Lower lobe of right lung (tissue), 2 donors: ENCODE data around the gene NNMT. TPM values are rescaled to one million over a fixed set of nuclear protein-coding genes. Genes with fewer than 3 reads are reported as not detected.

ENCODE experiments used
- ATAC-seq, 2 donors: fragments of 200-7000 bp; cut with Tn5 transposase; one replicate each; pipeline ENCODE4 v1.9.1; 2020 to 2022; ENCODE audit warnings: mild to moderate bottlenecking in 2 of 2, moderate library complexity in 2 of 2
- DNase-seq: peaks from one replicate; pipeline ENCODE4 v3.0.0-alpha.2; 2020
- H3K27ac ChIP-seq: fragments of 200-600 bp; one replicate; pipeline ENCODE4 v1.8.0; 2022
- H3K27me3 ChIP-seq: fragments of 200-600 bp; one replicate; pipeline ENCODE4 v1.8.0; 2022; ENCODE audit warnings: low read depth
- H3K36me3 ChIP-seq: fragments of 200-600 bp; one replicate; pipeline ENCODE4 v1.8.0; 2022; ENCODE audit warnings: mild to moderate bottlenecking
- H3K4me1 ChIP-seq: fragments of 200-600 bp; one replicate; pipeline ENCODE4 v1.8.0; 2022
- H3K4me3 ChIP-seq: fragments of 200-600 bp; one replicate; pipeline ENCODE4 v1.8.0; 2022; ENCODE audit warnings: mild to moderate bottlenecking
- H3K9me3 ChIP-seq: fragments of 200-600 bp; one replicate; pipeline ENCODE4 v1.8.0; 2022
- CTCF ChIP-seq: fragments of 200-600 bp; IDR thresholded peaks from one replicate; pipeline ENCODE4 v1.8.0; 2022; ENCODE audit warnings: antibody characterized with exemption, mild to moderate bottlenecking
- intact Hi-C: fragments of 100-400 bp; cut with DNase I; formaldehyde crosslinking; loops from one replicate; pipeline ENCODE4 v1.11.0; 2022
- total RNA-seq: library from RNA; stranded (reverse); fragmentation: NEBNext Ultra II Directional; extraction: Animal tissue kit (Norgen Biotek cat#: 25700); gene quantifications from one replicate; pipeline ENCODE4 v1.2.1, GENCODE V29; 2021
- donor health status: DM: no; HTN: yes; CAD: no; lungs with severe emphysema.

Gene NNMT
- total RNA-seq, 1 donor from 2014 or later: 162 TPM

GRCh38 chr11:114275280-114275679 lies 20.9 kb upstream of the NNMT start:
- intact Hi-C loops: no loop called here
- DNase-seq (no peak), ATAC-seq (no peak)
- Histone ChIP-seq H3K27ac (no peak overlapping the region), H3K4me3 (no peak overlapping the region), H3K36me3 (no peaks in the 10 kb centered on the region), H3K4me1 (peaks cover 6% of the 10 kb centered on the region), H3K9me3 (no peaks in the 10 kb centered on the region), H3K27me3 (no peaks in the 10 kb centered on the region)
- TF ChIP-seq CTCF: no peak

DNA sequence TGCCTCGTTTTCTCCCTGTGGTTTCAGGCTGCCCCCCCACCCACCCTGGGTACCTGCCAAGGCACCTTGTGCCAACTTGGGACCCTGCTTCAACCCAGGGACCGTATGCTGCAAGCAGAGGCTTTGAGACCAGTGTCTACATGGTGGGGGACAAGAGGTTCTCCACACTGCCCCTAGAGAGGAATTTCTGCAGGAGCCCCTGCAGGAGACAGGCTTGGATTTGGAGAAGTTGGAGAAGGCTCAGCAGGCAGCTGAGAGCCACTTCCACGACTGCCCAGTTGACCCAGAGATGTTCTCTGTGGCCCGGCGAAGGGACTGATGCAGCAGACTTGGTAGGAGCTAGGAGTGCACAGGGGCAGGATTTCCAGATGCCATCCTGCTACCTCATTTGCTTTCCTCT lies 20.1 kb upstream of the NNMT start:
- DNase-seq: no peak
- TF ChIP-seq CTCF: no peak
- Histone ChIP-seq H3K9me3 (no peaks in the 10 kb centered on the region), H3K27me3 (no peaks in the 10 kb centered on the region), H3K36me3 (no peaks in the 10 kb centered on the region), H3K4me1 (peaks cover 12% of the 10 kb centered on the region), H3K27ac (no peak overlapping the region), H3K4me3 (no peak overlapping the region)
- no peak for ATAC-seq
- intact Hi-C loops: no loop called here

GRCh38 chr11:114277637-114278341 lies 18.4 kb upstream of the NNMT start:
- no peaks in the 10 kb centered on the region for H3K27me3 ChIP-seq
- no peak for DNase-seq
- TF ChIP-seq CTCF: no peak
- H3K27ac ChIP-seq: no peak overlapping the region
- H3K9me3 ChIP-seq: no peaks in the 10 kb centered on the region
- intact Hi-C loops: no loop called here
- H3K4me3 ChIP-seq: no peak overlapping the region
- no peak for ATAC-seq
- no peaks in the 10 kb centered on the region for H3K36me3 ChIP-seq
- peaks cover 18% of the 10 kb centered on the region for H3K4me1 ChIP-seq

DNA sequence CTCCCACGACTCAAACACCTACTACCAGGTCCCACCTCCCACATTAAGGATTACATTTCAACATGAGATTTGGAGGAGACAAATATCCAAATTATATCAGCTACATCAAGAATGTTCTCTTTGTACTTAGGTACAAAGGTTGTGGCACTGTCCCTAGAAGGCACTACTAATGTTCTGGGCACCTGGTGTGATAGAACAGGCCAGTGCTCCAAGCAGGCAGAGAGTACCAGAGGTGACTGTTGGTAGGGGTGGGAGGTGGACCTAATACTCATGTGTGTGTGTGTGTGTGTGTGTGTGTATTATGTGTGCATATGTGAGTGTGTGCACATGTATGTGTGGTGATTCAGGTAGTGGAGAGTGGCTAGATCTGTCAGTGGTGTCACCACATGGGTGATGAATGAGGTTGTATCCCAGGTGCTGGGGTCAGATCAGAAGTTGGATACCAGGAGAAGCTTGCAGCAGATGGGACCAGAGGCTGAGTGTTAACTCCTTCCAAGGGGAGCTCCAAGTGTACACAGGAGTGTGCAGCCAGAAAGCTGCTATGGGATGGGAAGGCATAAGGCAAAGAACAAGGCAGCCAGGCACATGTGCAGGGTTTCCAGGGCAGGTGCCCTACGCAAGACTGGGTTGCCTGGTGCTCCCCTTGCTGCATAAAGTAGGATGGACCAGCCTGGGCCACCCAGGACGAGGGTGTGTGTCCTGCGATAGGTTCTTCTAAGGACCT lies 17.7 kb upstream of the NNMT start:
- ATAC-seq (no peak), DNase-seq (no peak)
- H3K4me3 ChIP-seq: no peak overlapping the region
- no peaks in the 10 kb centered on the region for H3K36me3 ChIP-seq
- TF ChIP-seq CTCF: no peak
- H3K27ac ChIP-seq: no peak overlapping the region
- no peaks in the 10 kb centered on the region for H3K27me3 ChIP-seq
- intact Hi-C loops: no loop called here
- peaks cover 18% of the 10 kb centered on the region for H3K4me1 ChIP-seq
- no peaks in the 10 kb centered on the region for H3K9me3 ChIP-seq

- Histone ChIP-seq H3K4me1 (peaks cover 24% of the 10 kb centered on the region), H3K9me3 (no peaks in the 10 kb centered on the region), H3K4me3 (no peak overlapping the region), H3K27me3 (no peaks in the 10 kb centered on the region), H3K36me3 (no peaks in the 10 kb centered on the region), H3K27ac (peak overlapping the region; percentile 66)
- no peak for TF ChIP-seq CTCF
- DNase-seq (no peak), ATAC-seq (peak; percentile 2 to 11)
- intact Hi-C loops: no loop called here
Observed at GRCh38 chr11:114279792-114280546, 16.2 kb upstream of the NNMT start.
